HepG2 (cell line): ENCODE results near the gene VSIG2. TPM values are rescaled to one million over a fixed set of nuclear protein-coding genes. Genes with fewer than 3 reads are reported as not detected.
A peak's percentile ranks its signal among the peaks of the same experiment; 100 is the strongest.

Experiments used
- BCL6 ChIP-seq: IDR thresholded peaks from 2 replicates; pipeline ENCODE4 v1.6.1; 2016; ENCODE audit warnings: missing genetic modification reagents, missing compliant biosample characterization
- CREBL2 ChIP-seq: sonication (generic); formaldehyde crosslinking; IDR thresholded peaks from 2 replicates; pipeline ENCODE4 v1.8.1; 2023; ENCODE audit warnings: missing genetic modification reagents, mild to moderate bottlenecking, borderline replicate concordance
- FOXA3 ChIP-seq: IDR thresholded peaks from 2 replicates; pipeline ENCODE4 v1.6.1; 2016; ENCODE audit warnings: missing genetic modification reagents, missing compliant biosample characterization
- GABPA ChIP-seq, 2 experiments: IDR thresholded peaks; 2 replicates each; pipeline ENCODE4 v1.6.1; 2011 to 2016; ENCODE audit warnings: low read depth in 2 of 2, low read length in 1 of 2, missing biosample characterization in 1 of 2, missing genetic modification characterization in 1 of 2
- HMG20A ChIP-seq: IDR thresholded peaks from 2 replicates; pipeline ENCODE4 v1.6.1; 2016; ENCODE audit warnings: borderline replicate concordance
- HNRNPUL1 ChIP-seq: fragments of 200-400 bp; formaldehyde crosslinking; IDR thresholded peaks from 2 replicates; pipeline ENCODE4 v1.6.1; 2017; ENCODE audit warnings: low read depth, mild to moderate bottlenecking, low read length, moderate library complexity
- IKZF5 ChIP-seq: IDR thresholded peaks from 2 replicates; pipeline ENCODE4 v1.6.1; 2018; ENCODE audit warnings: missing genetic modification reagents, mild to moderate bottlenecking, missing compliant biosample characterization
- JDP2 ChIP-seq: sonication (generic); formaldehyde crosslinking; IDR thresholded peaks from 2 replicates; pipeline ENCODE4 v1.8.1; 2022; ENCODE audit warnings: missing genetic modification reagents, borderline replicate concordance
- SALL2 ChIP-seq: sonication (generic); formaldehyde crosslinking; IDR thresholded peaks from 2 replicates; pipeline ENCODE4 v1.8.1; 2023; ENCODE audit warnings: mild to moderate bottlenecking, missing genetic modification reagents, inconsistent platforms
- TCF7L2 ChIP-seq: IDR thresholded peaks from 2 replicates; pipeline ENCODE4 v1.6.1; 2011; ENCODE audit warnings: mild to moderate bottlenecking, low read depth, low read length, moderate library complexity
- TOE1 ChIP-seq: sonication (generic); formaldehyde crosslinking; IDR thresholded peaks from 2 replicates; pipeline ENCODE4 v1.4.0; 2020; ENCODE audit warnings: mild to moderate bottlenecking, missing genetic modification reagents
- ZBTB7B ChIP-seq: sonication (generic); formaldehyde crosslinking; IDR thresholded peaks from 2 replicates; pipeline ENCODE4 v1.4.0; 2020; ENCODE audit warnings: missing genetic modification reagents
- ZMAT3 ChIP-seq: sonication (generic); formaldehyde crosslinking; conservative IDR thresholded peaks from 2 replicates; pipeline ENCODE4 v1.7.0; 2021; ENCODE audit warnings: missing genetic modification reagents
- ZMYM3 ChIP-seq: sonication (generic); formaldehyde crosslinking; IDR thresholded peaks from 2 replicates; pipeline ENCODE4 v1.5.1; 2020; ENCODE audit warnings: mild to moderate bottlenecking, missing genetic modification reagents
- ZNF143 ChIP-seq: sonication (generic); formaldehyde crosslinking; IDR thresholded peaks from 2 replicates; pipeline ENCODE4 v1.4.0; 2020; ENCODE audit warnings: missing genetic modification reagents
- ZNF296 ChIP-seq: sonication (generic); formaldehyde crosslinking; conservative IDR thresholded peaks from 2 replicates; pipeline ENCODE4 v1.5.0; 2020; ENCODE audit warnings: mild to moderate bottlenecking, missing genetic modification reagents
- ZNF451 ChIP-seq: sonication (generic); formaldehyde crosslinking; IDR thresholded peaks from 2 replicates; pipeline ENCODE4 v1.5.0; 2020; ENCODE audit warnings: mild to moderate bottlenecking, missing genetic modification reagents
- ZNF496 ChIP-seq: sonication (generic); formaldehyde crosslinking; IDR thresholded peaks from 2 replicates; pipeline ENCODE4 v1.8.1; 2023; ENCODE audit warnings: mild to moderate bottlenecking, moderate library complexity, missing genetic modification reagents; ENCODE audit not compliant: insufficient replicate concordance
- polyA plus RNA-seq, 8 experiments: library from polyadenylated mRNA; depleted of rRNA in 3 of 8; stranded (reverse) in 7 of 8; unstranded in 1 of 8; fragments of >200 nt; fragmentation: Illumina TruSeq in 4 of 8; extraction: Trizol in 4 of 8; gene quantifications; 2 replicates each; pipeline versions ENCODE4 v1.2.1 to v1.2.3, GENCODE V29; 2011 to 2016; ENCODE audit warnings: low read depth in 4 of 8, missing spikeins in 1 of 8, mixed read lengths in 1 of 8; ENCODE audit not compliant: insufficient read depth in 1 of 8
- total RNA-seq, 5 experiments: library from RNA; depleted of rRNA; stranded (reverse); fragments of >200 nt; fragmentation: Illumina TruSeq; extraction: Trizol; gene quantifications; 2 replicates each; pipeline ENCODE4 v1.2.3, GENCODE V29; 2016; ENCODE audit warnings: low read depth in 1 of 5
- TF ChIP-seq, protein P1 (sequence below): fragments of 450-650 bp; IDR thresholded peaks from 2 replicates; pipeline ENCODE4 v1.6.1; 2017
- TF ChIP-seq, protein P2 (sequence below): sonication (generic); formaldehyde crosslinking; IDR thresholded peaks from 2 replicates; pipeline ENCODE4 v1.5.1; 2020; ENCODE audit warnings: missing genetic modification reagents, mild to moderate bottlenecking, borderline replicate concordance
- TF ChIP-seq, protein P3 (sequence below): sonication (generic); formaldehyde crosslinking; IDR thresholded peaks from 2 replicates; pipeline ENCODE4 v1.5.1; 2020; ENCODE audit warnings: missing genetic modification reagents, mild to moderate bottlenecking, borderline replicate concordance
- TF ChIP-seq, protein P4 (sequence below): IDR thresholded peaks from 2 replicates; pipeline ENCODE4 v1.6.1; 2012; ENCODE audit warnings: low read length, improper control_type of control experiment

Gene VSIG2
- total and polyA plus RNA-seq, 2 of the 13 experiments (the other 11 are each of a cell fraction or from before 2014, with no cell fraction given) = 0.80 to 2.7 TPM

DNA sequence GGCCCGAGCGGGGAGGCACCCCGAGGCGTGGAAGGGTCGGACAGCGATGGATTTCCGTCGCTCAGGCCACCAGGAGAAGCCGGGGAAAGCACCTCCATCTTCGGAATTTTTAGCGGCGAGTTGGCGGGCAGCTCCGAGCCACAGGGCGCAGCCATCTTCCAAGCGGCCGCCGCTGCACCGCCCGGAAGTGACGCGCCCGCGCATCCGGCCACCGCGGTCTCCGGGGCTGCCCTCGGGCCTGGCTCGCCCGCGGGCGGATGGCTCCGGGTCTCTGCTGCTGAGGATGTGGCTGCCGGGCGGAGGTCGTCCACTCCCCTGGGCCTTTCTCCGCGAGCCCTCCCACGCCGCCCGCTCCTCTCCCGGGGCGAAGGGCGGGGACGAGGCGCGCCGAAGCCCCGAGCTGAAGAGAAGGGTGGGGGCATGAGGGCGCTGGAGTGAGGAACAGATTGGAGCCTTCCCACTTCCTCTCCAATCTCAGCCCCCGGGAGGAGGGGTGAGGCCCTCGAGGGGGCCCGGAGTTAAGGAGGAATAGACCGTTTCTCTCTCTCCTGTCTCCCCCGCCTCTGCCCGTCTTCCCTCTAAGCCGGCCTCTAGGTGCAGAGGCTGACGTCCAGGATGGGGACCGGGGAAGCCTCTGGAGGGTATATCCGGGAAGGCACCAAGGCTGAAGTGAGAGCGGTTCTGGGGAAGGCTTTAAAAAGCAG is 48.3 kb upstream of the VSIG2 start, which contains the start of gene MSANTD2 (continued):
- TF ChIP-seq, protein P1, sequence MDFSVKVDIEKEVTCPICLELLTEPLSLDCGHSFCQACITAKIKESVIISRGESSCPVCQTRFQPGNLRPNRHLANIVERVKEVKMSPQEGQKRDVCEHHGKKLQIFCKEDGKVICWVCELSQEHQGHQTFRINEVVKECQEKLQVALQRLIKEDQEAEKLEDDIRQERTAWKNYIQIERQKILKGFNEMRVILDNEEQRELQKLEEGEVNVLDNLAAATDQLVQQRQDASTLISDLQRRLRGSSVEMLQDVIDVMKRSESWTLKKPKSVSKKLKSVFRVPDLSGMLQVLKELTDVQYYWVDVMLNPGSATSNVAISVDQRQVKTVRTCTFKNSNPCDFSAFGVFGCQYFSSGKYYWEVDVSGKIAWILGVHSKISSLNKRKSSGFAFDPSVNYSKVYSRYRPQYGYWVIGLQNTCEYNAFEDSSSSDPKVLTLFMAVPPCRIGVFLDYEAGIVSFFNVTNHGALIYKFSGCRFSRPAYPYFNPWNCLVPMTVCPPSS = no peak
- TF ChIP-seq, protein P2, sequence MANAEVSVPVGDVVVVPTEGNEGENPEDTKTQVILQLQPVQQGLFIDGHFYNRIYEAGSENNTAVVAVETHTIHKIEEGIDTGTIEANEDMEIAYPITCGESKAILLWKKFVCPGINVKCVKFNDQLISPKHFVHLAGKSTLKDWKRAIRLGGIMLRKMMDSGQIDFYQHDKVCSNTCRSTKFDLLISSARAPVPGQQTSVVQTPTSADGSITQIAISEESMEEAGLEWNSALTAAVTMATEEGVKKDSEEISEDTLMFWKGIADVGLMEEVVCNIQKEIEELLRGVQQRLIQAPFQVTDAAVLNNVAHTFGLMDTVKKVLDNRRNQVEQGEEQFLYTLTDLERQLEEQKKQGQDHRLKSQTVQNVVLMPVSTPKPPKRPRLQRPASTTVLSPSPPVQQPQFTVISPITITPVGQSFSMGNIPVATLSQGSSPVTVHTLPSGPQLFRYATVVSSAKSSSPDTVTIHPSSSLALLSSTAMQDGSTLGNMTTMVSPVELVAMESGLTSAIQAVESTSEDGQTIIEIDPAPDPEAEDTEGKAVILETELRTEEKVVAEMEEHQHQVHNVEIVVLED (CRISPR knock-in tag) = peak; percentile 67
- TF ChIP-seq ZMYM3 (CRISPR knock-in tag) (no peak), ZBTB7B (0 out of 2 replicates have a peak, but pooled peaks have one; percentile 43), ZNF296 (CRISPR knock-in tag) (no peak), GABPA (IDR thresholded peaks at IDR 0.05; ENCODE audit: low read depth, low read length) (peak; percentile 86), GABPA (CRISPR knock-in tag; IDR thresholded peaks at IDR 0.05; ENCODE audit: low read depth) (peak; percentile 76), SALL2 (peak; percentile 89), HNRNPUL1 (no peak), FOXA3 (no peak), TOE1 (no peak), JDP2 (CRISPR knock-in tag) (no peak), ZNF143 (0 out of 2 replicates have a peak, but pooled peaks have one; percentile 35), HMG20A (CRISPR knock-in tag) (no peak), CREBL2 (CRISPR knock-in tag) (no peak), IKZF5 (CRISPR knock-in tag) (peak; percentile 78), ZNF496 (no peak), TCF7L2 (no peak), ZNF451 (peak; percentile 83; the same call in 1 of the 2 replicates), ZMAT3 (CRISPR knock-in tag) (peak; percentile 83), BCL6 (no peak; the same call in 1 of the 2 replicates)
- TF ChIP-seq, protein P3, sequence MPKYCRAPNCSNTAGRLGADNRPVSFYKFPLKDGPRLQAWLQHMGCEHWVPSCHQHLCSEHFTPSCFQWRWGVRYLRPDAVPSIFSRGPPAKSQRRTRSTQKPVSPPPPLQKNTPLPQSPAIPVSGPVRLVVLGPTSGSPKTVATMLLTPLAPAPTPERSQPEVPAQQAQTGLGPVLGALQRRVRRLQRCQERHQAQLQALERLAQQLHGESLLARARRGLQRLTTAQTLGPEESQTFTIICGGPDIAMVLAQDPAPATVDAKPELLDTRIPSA (CRISPR knock-in tag) = no peak
- TF ChIP-seq, protein P4, sequence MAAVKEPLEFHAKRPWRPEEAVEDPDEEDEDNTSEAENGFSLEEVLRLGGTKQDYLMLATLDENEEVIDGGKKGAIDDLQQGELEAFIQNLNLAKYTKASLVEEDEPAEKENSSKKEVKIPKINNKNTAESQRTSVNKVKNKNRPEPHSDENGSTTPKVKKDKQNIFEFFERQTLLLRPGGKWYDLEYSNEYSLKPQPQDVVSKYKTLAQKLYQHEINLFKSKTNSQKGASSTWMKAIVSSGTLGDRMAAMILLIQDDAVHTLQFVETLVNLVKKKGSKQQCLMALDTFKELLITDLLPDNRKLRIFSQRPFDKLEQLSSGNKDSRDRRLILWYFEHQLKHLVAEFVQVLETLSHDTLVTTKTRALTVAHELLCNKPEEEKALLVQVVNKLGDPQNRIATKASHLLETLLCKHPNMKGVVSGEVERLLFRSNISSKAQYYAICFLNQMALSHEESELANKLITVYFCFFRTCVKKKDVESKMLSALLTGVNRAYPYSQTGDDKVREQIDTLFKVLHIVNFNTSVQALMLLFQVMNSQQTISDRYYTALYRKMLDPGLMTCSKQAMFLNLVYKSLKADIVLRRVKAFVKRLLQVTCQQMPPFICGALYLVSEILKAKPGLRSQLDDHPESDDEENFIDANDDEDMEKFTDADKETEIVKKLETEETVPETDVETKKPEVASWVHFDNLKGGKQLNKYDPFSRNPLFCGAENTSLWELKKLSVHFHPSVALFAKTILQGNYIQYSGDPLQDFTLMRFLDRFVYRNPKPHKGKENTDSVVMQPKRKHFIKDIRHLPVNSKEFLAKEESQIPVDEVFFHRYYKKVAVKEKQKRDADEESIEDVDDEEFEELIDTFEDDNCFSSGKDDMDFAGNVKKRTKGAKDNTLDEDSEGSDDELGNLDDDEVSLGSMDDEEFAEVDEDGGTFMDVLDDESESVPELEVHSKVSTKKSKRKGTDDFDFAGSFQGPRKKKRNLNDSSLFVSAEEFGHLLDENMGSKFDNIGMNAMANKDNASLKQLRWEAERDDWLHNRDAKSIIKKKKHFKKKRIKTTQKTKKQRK = no peak
